Measurements from ENCODE around the gene FAT2.

- no peak for TF ChIP-seq CTCF (conservative IDR thresholded peaks at IDR 0.05; ENCODE audit: low read length)
- no peak for TF ChIP-seq EZH2phosphoT487 (IDR thresholded peaks at IDR 0.05; ENCODE audit: borderline replicate concordance, low read depth, low read length)
Observed at GRCh38 chr5:151549713-151550112, 41.4 kb downstream of the FAT2 start.

Measured in OCI-LY7 (cell line).